Measurements from ENCODE around the gene C14orf132. TPM values are rescaled to one million over a fixed set of nuclear protein-coding genes. Genes with fewer than 3 reads are reported as not detected.

C14orf132 gene
- total and polyA plus RNA-seq, 9 of the 15 experiments (the other 6 are each of a cell fraction or from before 2014, with no cell fraction given), result not detected

DNA sequence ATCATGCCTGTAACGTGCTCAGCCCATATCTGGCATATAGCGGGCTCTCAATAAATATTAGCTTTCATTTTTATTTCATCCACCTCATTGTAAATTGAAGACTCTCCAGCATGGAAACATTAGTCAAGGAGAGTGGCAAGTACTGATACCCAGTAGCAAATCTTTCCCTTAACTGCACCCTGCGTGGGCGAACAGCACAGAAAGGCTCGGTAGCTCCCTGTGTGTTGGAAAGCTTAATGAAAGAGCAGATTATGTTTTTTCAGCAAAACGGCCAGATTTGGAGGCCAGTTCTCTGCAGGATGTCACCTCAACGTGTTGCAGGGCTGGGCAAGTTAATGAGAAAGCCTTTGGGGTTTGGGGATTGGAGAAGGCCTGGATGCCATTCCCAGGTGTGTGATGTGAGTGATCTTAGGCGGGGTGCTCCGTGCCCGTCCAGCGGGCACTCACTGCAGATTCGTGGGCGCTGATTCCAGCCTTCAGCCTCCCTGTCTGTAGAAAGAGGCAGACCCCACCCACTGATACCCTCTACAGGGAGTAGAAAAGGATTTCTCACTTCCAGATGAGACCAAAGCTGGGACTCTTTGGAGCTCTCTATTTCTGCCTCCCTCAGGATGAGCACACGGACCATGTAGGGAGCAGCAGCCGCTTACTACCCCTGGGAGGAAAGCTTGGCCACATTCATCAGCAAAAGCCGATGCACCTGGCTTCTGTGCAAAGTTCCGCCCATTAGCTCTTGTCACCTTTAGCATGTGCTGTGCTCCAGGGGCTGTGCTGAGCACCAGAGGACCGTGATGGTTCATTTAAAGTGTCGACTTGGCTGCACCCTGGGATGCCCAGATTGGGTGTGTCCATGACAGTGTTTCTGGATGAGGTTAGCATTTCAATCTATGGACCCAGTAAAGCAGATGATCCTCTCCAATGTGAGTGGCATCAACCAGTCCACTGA is 29.1 kb downstream of the C14orf132 start:
- no peak overlapping the region for H3K4me3 ChIP-seq
- no peaks in the 10 kb centered on the region for H3K36me3 ChIP-seq (ENCODE audit: control insufficient read depth, insufficient read depth, low read length)
- H3K9ac ChIP-seq (ENCODE audit: insufficient read depth in 1 of 2, low read depth in 2 of 2, low read length in 2 of 2), result no peak overlapping the region; a peak in 1 of 4 replicates
- ChIA-PET CTCF (ENCODE audit: low intra/inter-chr PET ratio) (no interaction called here), POLR2A (no interaction called here)
- no TSS peak for BruUV-seq (replicated peaks)
- no peaks in the 10 kb centered on the region for H3K9me1 ChIP-seq (ENCODE audit: control insufficient read depth, insufficient read depth, low read length)
- no peak for DNase-seq (ENCODE audit: extremely low read depth in 1 of 4, low spot score in 3 of 4)
- TF ChIP-seq ZNF41 (CRISPR knock-in tag; conservative IDR thresholded peaks at IDR 0.05), result no peak
- 0 out of 2 replicates have a peak, but pooled peaks have one; percentile 5 for TF ChIP-seq EGR1 (conservative IDR thresholded peaks at IDR 0.05)
- TF ChIP-seq, protein P1, sequence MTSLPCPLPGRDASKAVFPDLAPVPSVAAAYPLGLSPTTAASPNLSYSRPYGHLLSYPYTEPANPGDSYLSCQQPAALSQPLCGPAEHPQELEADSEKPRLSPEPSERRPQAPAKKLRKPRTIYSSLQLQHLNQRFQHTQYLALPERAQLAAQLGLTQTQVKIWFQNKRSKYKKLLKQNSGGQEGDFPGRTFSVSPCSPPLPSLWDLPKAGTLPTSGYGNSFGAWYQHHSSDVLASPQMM (CRISPR knock-in tag; IDR thresholded peaks at IDR 0.05), result no peak
- no peak for TF ChIP-seq TRIM24 (IDR thresholded peaks at IDR 0.05)
- no peaks in the 10 kb centered on the region for H3K9me3 ChIP-seq (replicated peaks; ENCODE audit: control insufficient read depth, insufficient read depth, low read depth, low read length)
- no peaks in the 10 kb centered on the region for H3K79me2 ChIP-seq (ENCODE audit: control insufficient read depth, insufficient read depth, low read length)
- peaks cover 0 to 9% of the 10 kb centered on the region in 2 experiments; a peak in 1 of 5 replicates for H3K27me3 ChIP-seq (ENCODE audit: control insufficient read depth in 2 of 2, insufficient read depth in 2 of 2, low read length in 2 of 2)
- no peak overlapping the region for H2AFZ ChIP-seq (ENCODE audit: low read depth, low read length)
- no peak overlapping the region for H3K27ac ChIP-seq (ENCODE audit: extremely low read depth, low read depth, low read length)
- under 1% methylated on average over 17 of the region's 19 CpGs for WGBS (ENCODE audit: insufficient coverage, low coverage, missing lambda C conversion rate)
- no peaks in the 10 kb centered on the region for H4K20me1 ChIP-seq (replicated peaks; ENCODE audit: control insufficient read depth, insufficient read depth, low read length)
- ATAC-seq, result no peak
- no peaks in the 10 kb centered on the region for H3K4me1 ChIP-seq (replicated peaks in 1 of 2; ENCODE audit: control insufficient read depth in 2 of 2, insufficient read depth in 2 of 2, low read length in 2 of 2)
- no peak overlapping the region for H3K4me2 ChIP-seq (ENCODE audit: insufficient read depth, low read length)
- FAIRE-seq, result no peak
- intact Hi-C loops (cut with micrococcal nuclease), result no loop called here
- in situ Hi-C loops (cut with MboI), result no loop called here

DNA sequence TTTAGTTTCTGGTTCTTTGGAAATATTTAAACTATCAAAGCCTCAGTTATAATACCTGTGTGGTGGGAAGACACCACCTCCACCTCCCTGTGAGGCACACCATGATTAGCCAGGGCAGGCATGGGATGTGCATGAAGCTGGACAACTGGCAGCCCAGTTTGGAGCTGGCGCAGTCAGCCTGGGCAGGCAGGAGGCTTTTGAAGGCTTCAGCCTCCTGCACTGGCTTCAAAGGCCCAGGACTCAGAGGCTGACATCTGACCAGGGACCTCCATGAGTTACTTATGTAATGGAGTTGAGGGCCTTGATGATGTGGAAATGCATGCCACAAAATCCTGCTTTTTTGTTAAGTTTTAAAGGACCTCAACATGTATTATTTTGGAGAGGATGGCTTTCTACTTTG is 30.3 kb downstream of the C14orf132 start:
- no TSS peak for BruUV-seq (replicated peaks)

More for the DNA sequence above, 30.3 kb downstream of the C14orf132 start:
- H2AFZ ChIP-seq (ENCODE audit: low read depth, low read length), result no peak overlapping the region
- intact Hi-C loops (cut with micrococcal nuclease) (no loop called here), in situ Hi-C loops (cut with MboI) (no loop called here)
- H3K9ac ChIP-seq (ENCODE audit: insufficient read depth in 1 of 2, low read depth in 2 of 2, low read length in 2 of 2), result no peak overlapping the region
- H3K4me2 ChIP-seq (ENCODE audit: insufficient read depth, low read length), result no peak overlapping the region
- WGBS (ENCODE audit: insufficient coverage, low coverage, missing lambda C conversion rate), result no CpG with 5 or more reads among the region's 1 CpG
- ATAC-seq (no peak), FAIRE-seq (no peak), DNase-seq (ENCODE audit: extremely low read depth in 1 of 4, low spot score in 3 of 4) (no peak)
- H3K79me2 ChIP-seq (ENCODE audit: control insufficient read depth, insufficient read depth, low read length), result no peaks in the 10 kb centered on the region
- H3K4me3 ChIP-seq, result no peak overlapping the region
- H3K9me3 ChIP-seq (replicated peaks; ENCODE audit: control insufficient read depth, insufficient read depth, low read depth, low read length), result no peaks in the 10 kb centered on the region
- TF ChIP-seq PTTG1 (tag; IDR thresholded peaks at IDR 0.05; ENCODE audit: low read depth), result no peak
- no peak for TF ChIP-seq MYNN (IDR thresholded peaks at IDR 0.05)
- no peak for TF ChIP-seq MYNN (CRISPR knock-in tag; IDR thresholded peaks at IDR 0.05)
- TF ChIP-seq, protein P2, sequence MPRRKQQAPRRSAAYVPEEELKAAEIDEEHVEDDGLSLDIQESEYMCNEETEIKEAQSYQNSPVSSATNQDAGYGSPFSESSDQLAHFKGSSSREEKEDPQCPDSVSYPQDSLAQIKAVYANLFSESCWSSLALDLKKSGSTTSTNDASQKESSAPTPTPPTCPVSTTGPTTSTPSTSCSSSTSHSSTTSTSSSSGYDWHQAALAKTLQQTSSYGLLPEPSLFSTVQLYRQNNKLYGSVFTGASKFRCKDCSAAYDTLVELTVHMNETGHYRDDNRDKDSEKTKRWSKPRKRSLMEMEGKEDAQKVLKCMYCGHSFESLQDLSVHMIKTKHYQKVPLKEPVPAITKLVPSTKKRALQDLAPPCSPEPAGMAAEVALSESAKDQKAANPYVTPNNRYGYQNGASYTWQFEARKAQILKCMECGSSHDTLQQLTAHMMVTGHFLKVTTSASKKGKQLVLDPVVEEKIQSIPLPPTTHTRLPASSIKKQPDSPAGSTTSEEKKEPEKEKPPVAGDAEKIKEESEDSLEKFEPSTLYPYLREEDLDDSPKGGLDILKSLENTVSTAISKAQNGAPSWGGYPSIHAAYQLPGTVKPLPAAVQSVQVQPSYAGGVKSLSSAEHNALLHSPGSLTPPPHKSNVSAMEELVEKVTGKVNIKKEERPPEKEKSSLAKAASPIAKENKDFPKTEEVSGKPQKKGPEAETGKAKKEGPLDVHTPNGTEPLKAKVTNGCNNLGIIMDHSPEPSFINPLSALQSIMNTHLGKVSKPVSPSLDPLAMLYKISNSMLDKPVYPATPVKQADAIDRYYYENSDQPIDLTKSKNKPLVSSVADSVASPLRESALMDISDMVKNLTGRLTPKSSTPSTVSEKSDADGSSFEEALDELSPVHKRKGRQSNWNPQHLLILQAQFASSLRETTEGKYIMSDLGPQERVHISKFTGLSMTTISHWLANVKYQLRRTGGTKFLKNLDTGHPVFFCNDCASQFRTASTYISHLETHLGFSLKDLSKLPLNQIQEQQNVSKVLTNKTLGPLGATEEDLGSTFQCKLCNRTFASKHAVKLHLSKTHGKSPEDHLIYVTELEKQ (CRISPR knock-in tag; IDR thresholded peaks at IDR 0.05), result no peak
- no peak for TF ChIP-seq ZNF561 (CRISPR knock-in tag; conservative IDR thresholded peaks at IDR 0.05)
- TF ChIP-seq, protein P3, sequence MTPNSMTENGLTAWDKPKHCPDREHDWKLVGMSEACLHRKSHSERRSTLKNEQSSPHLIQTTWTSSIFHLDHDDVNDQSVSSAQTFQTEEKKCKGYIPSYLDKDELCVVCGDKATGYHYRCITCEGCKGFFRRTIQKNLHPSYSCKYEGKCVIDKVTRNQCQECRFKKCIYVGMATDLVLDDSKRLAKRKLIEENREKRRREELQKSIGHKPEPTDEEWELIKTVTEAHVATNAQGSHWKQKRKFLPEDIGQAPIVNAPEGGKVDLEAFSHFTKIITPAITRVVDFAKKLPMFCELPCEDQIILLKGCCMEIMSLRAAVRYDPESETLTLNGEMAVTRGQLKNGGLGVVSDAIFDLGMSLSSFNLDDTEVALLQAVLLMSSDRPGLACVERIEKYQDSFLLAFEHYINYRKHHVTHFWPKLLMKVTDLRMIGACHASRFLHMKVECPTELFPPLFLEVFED (CRISPR knock-in tag; conservative IDR thresholded peaks at IDR 0.05), result no peak
- CTCF ChIA-PET (ENCODE audit: low intra/inter-chr PET ratio), result no interaction called here
- no peaks in the 10 kb centered on the region for H3K4me1 ChIP-seq (replicated peaks in 1 of 2; ENCODE audit: control insufficient read depth in 2 of 2, insufficient read depth in 2 of 2, low read length in 2 of 2)
- no peaks in the 10 kb centered on the region for H4K20me1 ChIP-seq (replicated peaks; ENCODE audit: control insufficient read depth, insufficient read depth, low read length)
- POLR2A ChIA-PET, result no interaction called here
- H3K36me3 ChIP-seq (ENCODE audit: control insufficient read depth, insufficient read depth, low read length), result no peaks in the 10 kb centered on the region
- no peaks in the 10 kb centered on the region for H3K9me1 ChIP-seq (ENCODE audit: control insufficient read depth, insufficient read depth, low read length)
- H3K27ac ChIP-seq (ENCODE audit: extremely low read depth, low read depth, low read length), result no peak overlapping the region
- peaks cover 0 to 9% of the 10 kb centered on the region in 2 experiments; a peak in 1 of 5 replicates for H3K27me3 ChIP-seq (ENCODE audit: control insufficient read depth in 2 of 2, insufficient read depth in 2 of 2, low read length in 2 of 2)
